ENCODE results near the gene HSPA1L. TPM values are rescaled to one million over a fixed set of nuclear protein-coding genes. Genes with fewer than 3 reads are reported as not detected.

Gene HSPA1L
- total and polyA plus RNA-seq, 2 donors (not counting 1 experiment from before 2014, with no cell fraction given) = 0.81 to 2.0 TPM

DNA sequence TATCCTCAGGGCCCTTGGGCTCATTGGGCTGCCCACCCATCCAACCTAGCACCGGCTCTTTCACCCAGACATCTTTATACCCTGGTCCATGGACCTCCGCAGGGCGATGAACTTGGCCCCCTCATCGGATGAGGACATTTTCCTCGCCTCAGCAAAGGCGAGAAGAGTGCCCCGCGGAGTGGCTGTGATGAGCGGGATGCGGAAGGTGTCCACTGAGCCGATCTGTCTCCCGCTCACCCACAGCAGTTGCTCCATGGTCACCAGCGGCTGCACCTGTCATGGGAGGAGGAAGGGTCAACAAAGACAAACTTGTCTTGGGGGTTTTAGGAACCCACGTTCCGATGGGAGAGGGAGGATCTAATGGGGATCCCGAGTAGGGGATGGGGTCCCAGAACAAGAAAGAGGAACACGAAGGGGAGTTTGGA is 46.8 kb upstream of the HSPA1L start:
- Histone ChIP-seq H3K4me1 (ENCODE audit: control insufficient read depth in 2 of 2, insufficient read depth in 2 of 2, low read length in 2 of 2) (peaks cover 18 to 23% of the 10 kb centered on the region in 2 donors), H3K9ac (ENCODE audit: low read length) (peak overlapping the region; percentile 79), H2AFZ (ENCODE audit: insufficient read depth, low read depth, low read length, poor library complexity, severe bottlenecking) (peak overlapping the region; percentile 63), H3K9me3 (ENCODE audit: control extremely low read depth in 1 of 3, control insufficient read depth in 2 of 3, insufficient read depth in 1 of 3, low read length in 2 of 3) (no peaks in the 10 kb centered on the region), H4K20me1 (ENCODE audit: control insufficient read depth, insufficient read depth, low read length, poor library complexity, severe bottlenecking) (no peaks in the 10 kb centered on the region), H3K27me3 (replicated peaks in 1 of 4; ENCODE audit: control extremely low read depth in 1 of 4, control insufficient read depth in 3 of 4, insufficient read depth in 4 of 4, low read length in 3 of 4) (no peaks in the 10 kb centered on the region), H3K36me3 (replicated peaks in 1 of 2; ENCODE audit: control extremely low read depth in 1 of 2, control insufficient read depth in 1 of 2, extremely low read depth in 1 of 2, insufficient read depth in 2 of 2, low read length in 1 of 2) (peaks cover 2 to 26% of the 10 kb centered on the region in 2 experiments), H3K4me3 (ENCODE audit: control extremely low read depth in 1 of 5, extremely low read depth in 1 of 5, insufficient read depth in 1 of 5, low read depth in 2 of 5, low read length in 4 of 5) (peak overlapping the region; percentile 69 to 92 (median 85)), H3K79me2 (ENCODE audit: control insufficient read depth, insufficient read depth, low read length) (peaks cover 17% of the 10 kb centered on the region), H3K27ac (ENCODE audit: low read length in 2 of 2) (peak overlapping the region in 1 of 2 donors; percentile 91), H3K4me2 (replicated peaks; ENCODE audit: low read depth, low read length, poor library complexity, severe bottlenecking) (peak overlapping the region; percentile 95)
- Mint-ChIP-seq H3K4me3 (peak overlapping the region; percentile 94), H3K4me1 (peaks cover 24% of the 10 kb centered on the region), H3K9me3 (ENCODE audit: insufficient read depth) (no peaks in the 10 kb centered on the region), H3K27me3 (no peaks in the 10 kb centered on the region), H3K27ac (peak overlapping the region; percentile 92)
- ChIA-PET CTCF (interaction anchor here (1.0 to 1.4 kb wide), 2 partner anchors 26 to 132 kb away, joined by 5 to 6 read pairs; no protein-coding TSS in a partner anchor), POLR2A (interaction anchor here (1.0 to 2.5 kb wide), 4 partner anchors 27 to 1437 kb away, joined by 3 to 15 read pairs (median 6); no protein-coding TSS in a partner anchor)
- DNase-seq (no peak), ATAC-seq (ENCODE audit: low read depth) (no peak)
- intact Hi-C loops (cut with micrococcal nuclease) = loop anchor here (1.0 to 10.0 kb wide), 7 partner anchors 28 to 367 kb away; partner anchors contain the start of genes ABHD16A, BAG6, HSPA1A and HSPA1L
- TF ChIP-seq CTCF (IDR thresholded peaks at IDR 0.05) (no peak), EZH2 (IDR thresholded peaks at IDR 0.05; ENCODE audit: borderline replicate concordance, insufficient read depth, low read depth, low read length, poor library complexity, severe bottlenecking) (no peak)
- 53% methylated on average over 16 of the region's 17 CpGs for WGBS (ENCODE audit: insufficient coverage)

DNA sequence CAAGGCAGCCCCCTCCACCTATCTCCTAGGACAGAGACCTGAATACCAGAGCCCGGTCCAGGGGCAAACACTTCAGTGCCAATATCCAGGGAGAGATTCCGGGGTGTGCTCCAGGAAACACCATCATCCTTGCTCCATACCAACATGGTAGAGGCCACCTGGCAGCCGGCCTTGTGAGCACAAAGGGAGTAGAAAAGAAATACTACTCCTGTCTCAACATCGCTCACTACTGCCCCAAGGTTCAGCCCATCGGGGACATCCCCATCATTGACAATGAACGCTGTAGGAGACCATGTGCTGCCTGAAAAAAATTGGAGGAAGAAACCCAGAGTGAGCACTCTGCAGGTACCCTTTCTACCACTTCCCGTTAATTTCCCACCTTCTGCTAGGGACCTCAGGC is 46.1 kb upstream of the HSPA1L start:
- no peak for TF ChIP-seq EZH2 (IDR thresholded peaks at IDR 0.05; ENCODE audit: borderline replicate concordance, insufficient read depth, low read depth, low read length, poor library complexity, severe bottlenecking)
- TF ChIP-seq CTCF (IDR thresholded peaks at IDR 0.05) = no peak
- Histone ChIP-seq H4K20me1 (ENCODE audit: control insufficient read depth, insufficient read depth, low read length, poor library complexity, severe bottlenecking) (no peaks in the 10 kb centered on the region), H3K9ac (ENCODE audit: low read length) (no peak overlapping the region), H3K4me3 (ENCODE audit: control extremely low read depth in 1 of 5, extremely low read depth in 1 of 5, insufficient read depth in 1 of 5, low read depth in 2 of 5, low read length in 4 of 5) (no peak overlapping the region), H3K36me3 (replicated peaks in 1 of 2; ENCODE audit: control extremely low read depth in 1 of 2, control insufficient read depth in 1 of 2, extremely low read depth in 1 of 2, insufficient read depth in 2 of 2, low read length in 1 of 2) (peaks cover 2 to 27% of the 10 kb centered on the region in 2 experiments), H3K9me3 (ENCODE audit: control extremely low read depth in 1 of 3, control insufficient read depth in 2 of 3, insufficient read depth in 1 of 3, low read length in 2 of 3) (no peaks in the 10 kb centered on the region), H3K27ac (ENCODE audit: low read length in 2 of 2) (no peak overlapping the region), H3K27me3 (replicated peaks in 1 of 4; ENCODE audit: control extremely low read depth in 1 of 4, control insufficient read depth in 3 of 4, insufficient read depth in 4 of 4, low read length in 3 of 4) (no peaks in the 10 kb centered on the region), H3K79me2 (ENCODE audit: control insufficient read depth, insufficient read depth, low read length) (peaks cover 17% of the 10 kb centered on the region), H3K4me1 (ENCODE audit: control insufficient read depth in 2 of 2, insufficient read depth in 2 of 2, low read length in 2 of 2) (peaks cover 18 to 23% of the 10 kb centered on the region in 2 donors), H3K4me2 (replicated peaks; ENCODE audit: low read depth, low read length, poor library complexity, severe bottlenecking) (no peak overlapping the region), H2AFZ (ENCODE audit: insufficient read depth, low read depth, low read length, poor library complexity, severe bottlenecking) (no peak overlapping the region)
- DNase-seq (no peak), ATAC-seq (ENCODE audit: low read depth) (no peak)
- ChIA-PET CTCF (no interaction called here), POLR2A (no interaction called here)
- Mint-ChIP-seq H3K4me3 (peak overlapping the region; percentile 94), H3K27me3 (no peaks in the 10 kb centered on the region), H3K4me1 (peaks cover 24% of the 10 kb centered on the region), H3K27ac (no peak overlapping the region), H3K9me3 (ENCODE audit: insufficient read depth) (no peaks in the 10 kb centered on the region)
- 98% methylated on average over 5 of the region's 7 CpGs for WGBS (ENCODE audit: insufficient coverage)
- intact Hi-C loops (cut with micrococcal nuclease) = loop anchor here (5.0 to 10.0 kb wide), 3 partner anchors 44 to 366 kb away; partner anchors contain the start of genes HSPA1A, HSPA1L, MICB and VARS1
